Measurements from ENCODE around the gene GSG1L.

Gene GSG1L

GRCh38 chr16:27781981-27782880 is 281.3 kb downstream of the GSG1L start:
- FAIRE-seq (no peak), DNase-seq (ENCODE audit: insufficient read length, low spot score) (no peak)

GRCh38 chr16:27781195-27781524 is 282.4 kb downstream of the GSG1L start:
- no peak for DNase-seq (ENCODE audit: insufficient read length, low spot score)
- FAIRE-seq: no peak

- no peak for FAIRE-seq
- DNase-seq (ENCODE audit: insufficient read length, low spot score): no peak
Measured at GRCh38 chr16:27780468-27781194, 282.9 kb downstream of the GSG1L start.

- no peak for FAIRE-seq
Measured at GRCh38 chr16:27779641-27780164, 283.8 kb downstream of the GSG1L start.

GRCh38 chr16:27778926-27779570 is 284.5 kb downstream of the GSG1L start:
- DNase-seq (ENCODE audit: insufficient read length, low spot score) (no peak), FAIRE-seq (no peak)

More at GRCh38 chr16:27779641-27780164, 283.8 kb downstream of the GSG1L start:
- DNase-seq (ENCODE audit: insufficient read length, low spot score): no peak

- FAIRE-seq (no peak), DNase-seq (ENCODE audit: insufficient read length, low spot score) (no peak)
Measured at GRCh38 chr16:27778171-27778925, 285.2 kb downstream of the GSG1L start.

- FAIRE-seq (no peak), DNase-seq (ENCODE audit: insufficient read length, low spot score) (no peak)
Measured at GRCh38 chr16:27777527-27777926, 286.0 kb downstream of the GSG1L start.

GRCh38 chr16:27776556-27777225 is 286.8 kb downstream of the GSG1L start:
- no peak for FAIRE-seq

GRCh38 chr16:27775254-27775653 is 288.3 kb downstream of the GSG1L start:
- FAIRE-seq (no peak), DNase-seq (ENCODE audit: insufficient read length, low spot score) (no peak)

More at GRCh38 chr16:27776556-27777225, 286.8 kb downstream of the GSG1L start:
- no peak for DNase-seq (ENCODE audit: insufficient read length, low spot score)

- FAIRE-seq (no peak), DNase-seq (ENCODE audit: insufficient read length, low spot score) (no peak)
Measured at GRCh38 chr16:27774779-27775178, 288.7 kb downstream of the GSG1L start.

GRCh38 chr16:27773344-27773743 is 290.2 kb downstream of the GSG1L start:
- FAIRE-seq: no peak

GRCh38 chr16:27772093-27772825 is 291.3 kb downstream of the GSG1L start:
- no peak for DNase-seq (ENCODE audit: insufficient read length, low spot score)
- no peak for FAIRE-seq

More at GRCh38 chr16:27773344-27773743, 290.2 kb downstream of the GSG1L start:
- DNase-seq (ENCODE audit: insufficient read length, low spot score): no peak

GRCh38 chr16:27771201-27771910 is 292.2 kb downstream of the GSG1L start:
- no peak for DNase-seq (ENCODE audit: insufficient read length, low spot score)
- no peak for FAIRE-seq

GRCh38 chr16:27770271-27771196 is 293.0 kb downstream of the GSG1L start:
- FAIRE-seq (no peak), DNase-seq (ENCODE audit: insufficient read length, low spot score) (no peak)

- FAIRE-seq (no peak), DNase-seq (ENCODE audit: insufficient read length, low spot score) (no peak)
Measured at GRCh38 chr16:27769561-27770255, 293.8 kb downstream of the GSG1L start.

- no peak for FAIRE-seq
- no peak for DNase-seq (ENCODE audit: insufficient read length, low spot score)
Measured at GRCh38 chr16:27768651-27769272, 294.8 kb downstream of the GSG1L start.

Data from GM19239 (cell line).